HG03066 (cell line): ENCODE data around the gene TSHZ2.
"Not testable (repeated sequence)": the region's sequence is repeated elsewhere in the genome, so short reads cannot be mapped to it uniquely, and the experiment has no call there.

ENCODE experiments used
- ATAC-seq: cut with Tn5 transposase; IDR thresholded peaks from one replicate; pipeline ENCODE4 v1.9.1; 2021; ENCODE audit warnings: low read depth; ENCODE audit not compliant: unreplicated experiment

Gene TSHZ2

DNA sequence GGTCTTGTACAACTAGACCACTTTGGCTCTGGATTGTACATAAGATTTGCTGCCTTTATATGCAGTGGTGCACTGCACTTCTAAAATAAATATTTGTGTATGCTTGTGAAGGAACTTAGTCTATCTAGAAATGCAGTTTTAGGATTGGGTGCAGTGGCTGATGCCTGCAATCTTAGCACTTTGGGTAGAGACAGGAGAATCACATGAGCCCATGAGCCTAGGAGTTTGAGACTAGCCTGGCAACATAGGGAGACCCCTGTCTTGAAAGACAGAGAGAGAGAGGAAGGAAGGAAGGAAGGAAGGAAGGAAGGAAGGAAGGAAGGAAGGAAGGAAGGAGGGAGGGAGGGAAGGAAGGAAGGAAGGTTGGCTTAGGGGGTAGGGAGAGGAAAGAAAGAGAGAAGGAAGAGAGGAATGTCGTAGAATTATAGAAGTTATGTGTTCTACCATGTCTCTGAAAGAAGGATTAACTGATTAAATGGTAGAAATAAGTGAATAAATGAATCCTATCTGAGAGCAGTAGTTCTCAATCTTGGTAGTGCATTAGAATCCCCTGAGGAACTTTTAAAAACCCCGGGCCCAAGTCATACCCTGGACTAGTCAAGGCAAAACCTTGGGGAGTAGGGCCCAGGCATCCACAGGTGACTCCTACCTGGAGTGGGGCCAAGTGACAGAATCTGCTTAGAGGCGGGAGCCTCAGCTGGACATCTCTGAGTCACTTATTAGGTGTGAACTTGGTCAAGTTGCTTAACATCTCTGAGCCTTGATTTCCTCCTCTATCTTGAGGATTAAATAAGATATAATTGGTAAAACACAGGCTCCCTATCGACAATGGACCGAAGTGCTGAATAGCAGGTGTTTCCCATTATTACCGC is 491.2 kb downstream of the TSHZ2 start:
- ATAC-seq, result no peak

DNA sequence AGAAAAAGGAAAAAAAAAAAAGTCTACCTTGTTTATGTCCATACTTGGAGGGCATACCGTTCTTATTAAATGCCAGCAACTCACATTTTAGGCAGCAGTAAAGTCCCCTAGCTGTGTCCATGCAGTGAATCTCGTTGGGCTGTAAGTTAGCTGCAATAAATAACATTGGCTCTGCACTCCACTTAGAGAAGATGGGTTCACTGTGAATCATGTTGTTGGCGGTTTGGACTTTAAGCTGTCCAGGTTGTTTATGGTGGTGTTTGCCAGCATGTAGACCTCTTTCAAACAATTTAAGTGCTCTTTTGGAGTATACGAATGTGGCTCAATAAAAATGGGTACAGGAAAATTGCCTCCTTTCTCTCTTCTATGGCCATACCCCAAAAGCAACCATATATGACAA is 494.1 kb downstream of the TSHZ2 start:
- ATAC-seq, result no peak

GRCh38 chr20:53468587-53468986 is 496.4 kb downstream of the TSHZ2 start:
- ATAC-seq, result no peak

GRCh38 chr20:53472859-53473258 is 500.7 kb downstream of the TSHZ2 start:
- not testable (repeated sequence) for ATAC-seq

- ATAC-seq, result no peak
These were observed 508.8 kb downstream of the TSHZ2 start for GRCh38 chr20:53480913-53481312.

DNA sequence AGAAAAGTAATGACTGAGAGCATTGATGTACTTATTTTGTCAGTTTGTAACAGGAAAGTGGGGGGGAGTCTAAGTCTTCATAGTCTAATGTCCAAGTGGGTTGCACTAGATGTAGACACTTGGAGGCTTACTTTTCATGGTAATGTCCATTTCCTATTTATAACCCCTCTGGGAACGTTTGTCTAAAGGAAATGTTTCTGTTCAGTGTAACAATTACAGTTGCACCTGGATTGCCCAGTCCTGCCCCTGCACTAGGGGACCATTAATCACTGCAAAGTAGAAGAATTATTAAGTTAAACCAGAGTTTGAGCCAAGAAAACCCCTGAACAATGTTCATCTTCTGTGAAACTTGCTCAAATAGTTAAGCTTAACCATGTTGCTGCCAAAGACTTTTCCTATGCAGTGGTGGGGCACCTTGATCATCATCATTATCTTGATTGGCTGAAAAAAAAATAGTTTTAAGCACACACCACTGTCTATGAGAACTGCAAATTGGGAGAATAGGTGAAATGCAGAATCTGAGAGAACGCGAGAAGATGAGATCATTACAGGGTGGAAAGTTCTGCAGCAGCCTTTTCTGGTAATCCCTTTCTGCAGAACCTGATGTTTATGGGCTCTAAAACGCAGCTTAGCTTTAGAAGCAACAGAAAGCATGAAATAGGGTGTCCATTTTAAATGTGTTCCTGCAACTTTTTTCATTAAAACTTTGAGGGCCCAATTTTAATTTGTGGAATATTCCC is 515.5 kb downstream of the TSHZ2 start:
- no peak for ATAC-seq

DNA sequence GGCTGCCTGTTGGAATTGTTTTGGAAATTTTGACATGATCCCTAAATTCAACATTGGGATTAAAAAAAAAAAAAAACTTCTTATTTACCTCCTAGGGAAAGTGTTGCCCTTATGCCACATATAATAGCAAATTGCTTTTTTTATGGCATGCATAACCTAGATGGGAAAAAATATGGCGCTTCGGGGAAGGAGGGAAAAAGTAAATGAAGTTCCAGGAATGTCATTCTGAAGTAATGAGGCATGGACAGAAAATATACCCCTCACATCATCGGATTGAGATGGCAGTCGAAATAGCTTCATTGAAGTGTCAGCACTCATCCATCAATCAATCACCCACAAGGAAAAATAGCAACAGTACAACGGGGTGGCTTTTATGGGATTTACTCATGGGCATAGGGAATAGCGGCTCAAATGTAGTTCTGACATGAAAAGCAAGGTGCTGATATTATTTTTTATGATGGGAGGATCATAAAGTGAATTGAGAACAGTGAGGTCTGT is 516.7 kb downstream of the TSHZ2 start:
- ATAC-seq, result no peak

DNA sequence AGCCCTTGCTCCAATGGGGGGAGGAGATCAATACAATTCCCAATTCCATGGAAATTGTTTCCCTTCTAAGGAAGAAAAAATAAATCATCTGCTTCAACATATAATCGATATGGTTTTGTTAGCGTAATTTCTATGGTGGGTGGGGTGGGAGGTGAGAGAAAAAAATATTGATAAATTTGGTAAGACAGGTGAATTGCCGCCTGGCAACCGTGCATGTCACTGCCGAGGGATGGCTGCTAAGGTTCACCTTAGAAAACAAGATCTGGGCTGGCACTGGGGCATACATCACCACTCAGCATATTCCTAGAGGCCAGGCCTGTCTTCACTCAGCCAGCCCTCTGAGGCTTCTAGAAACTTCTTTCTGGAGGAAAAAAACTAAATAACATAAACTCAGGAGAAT is 517.4 kb downstream of the TSHZ2 start:
- ATAC-seq, result no peak

- no peak for ATAC-seq
These were observed 518.5 kb downstream of the TSHZ2 start for GRCh38 chr20:53490620-53491019.

GRCh38 chr20:53491462-53491861 is 519.3 kb downstream of the TSHZ2 start:
- ATAC-seq, result no peak

GRCh38 chr20:53492212-53492611 is 520.1 kb downstream of the TSHZ2 start:
- ATAC-seq, result no peak

DNA sequence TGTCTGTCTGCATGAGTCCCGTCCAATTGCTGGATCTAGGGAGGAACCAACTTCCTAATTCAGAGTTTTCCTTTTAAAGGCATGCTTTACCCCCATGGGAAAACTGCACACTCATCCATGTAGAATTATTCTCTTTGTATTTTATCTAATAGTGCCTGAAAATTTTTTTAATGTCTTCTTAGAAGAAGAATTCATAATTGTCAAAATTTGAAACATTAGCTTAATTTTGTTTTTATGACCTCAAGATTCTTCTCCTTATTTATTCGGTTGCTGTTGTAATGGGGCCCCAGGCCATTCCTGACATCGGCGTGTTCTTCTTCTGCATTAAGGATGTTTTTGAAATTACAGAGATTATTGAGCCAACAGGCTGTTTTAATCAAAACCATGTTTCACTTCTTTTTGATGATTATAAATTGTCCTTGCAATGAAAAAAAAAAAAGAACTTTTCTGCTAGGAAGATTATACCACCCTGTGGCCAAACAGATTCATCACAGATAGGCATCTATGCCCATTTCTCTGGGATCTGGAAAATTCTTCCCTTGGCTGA is 521.2 kb downstream of the TSHZ2 start:
- ATAC-seq, result no peak

DNA sequence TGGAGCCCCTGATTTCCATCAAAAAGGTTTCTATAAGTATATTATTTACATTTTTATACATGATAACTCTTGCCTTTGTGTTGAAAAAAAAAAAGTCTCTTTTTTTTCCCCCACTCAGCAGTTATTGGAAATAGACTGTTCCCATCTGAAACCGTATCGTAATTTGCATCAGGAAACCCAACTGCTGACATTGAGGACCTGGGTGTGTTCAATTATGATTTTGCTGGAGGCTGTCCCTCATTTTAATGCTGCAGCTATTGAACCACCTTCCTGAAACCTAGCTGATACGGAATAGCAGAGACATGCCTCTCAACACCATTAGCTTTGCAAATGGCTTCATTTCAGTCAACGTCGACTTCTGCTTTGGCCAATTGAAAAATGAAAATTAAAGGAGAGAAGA is 522.6 kb downstream of the TSHZ2 start:
- ATAC-seq, result no peak

GRCh38 chr20:53495398-53496092 is 523.4 kb downstream of the TSHZ2 start:
- ATAC-seq, result no peak

DNA sequence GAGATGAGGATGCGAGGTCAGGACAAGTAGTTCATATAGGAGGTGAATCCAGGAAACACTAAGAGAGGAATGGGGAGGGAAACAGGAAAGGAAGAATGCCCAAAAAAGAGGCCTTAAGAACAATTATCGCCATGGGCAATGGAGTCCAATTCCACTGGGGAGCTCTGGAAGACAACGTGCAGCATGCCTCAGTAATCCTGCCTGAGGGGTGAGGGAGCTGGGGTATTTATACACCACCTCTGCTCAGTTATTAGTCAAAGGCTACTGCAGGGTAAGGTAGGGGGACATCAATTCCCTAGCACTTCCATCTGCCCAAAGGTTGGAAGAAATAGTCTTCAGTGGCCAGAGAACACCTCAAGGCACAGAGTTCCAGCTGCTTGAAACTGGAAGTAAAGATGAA is 525.1 kb downstream of the TSHZ2 start:
- ATAC-seq, result no peak

- no peak for ATAC-seq
These were observed 526.2 kb downstream of the TSHZ2 start for GRCh38 chr20:53498341-53498740.

DNA sequence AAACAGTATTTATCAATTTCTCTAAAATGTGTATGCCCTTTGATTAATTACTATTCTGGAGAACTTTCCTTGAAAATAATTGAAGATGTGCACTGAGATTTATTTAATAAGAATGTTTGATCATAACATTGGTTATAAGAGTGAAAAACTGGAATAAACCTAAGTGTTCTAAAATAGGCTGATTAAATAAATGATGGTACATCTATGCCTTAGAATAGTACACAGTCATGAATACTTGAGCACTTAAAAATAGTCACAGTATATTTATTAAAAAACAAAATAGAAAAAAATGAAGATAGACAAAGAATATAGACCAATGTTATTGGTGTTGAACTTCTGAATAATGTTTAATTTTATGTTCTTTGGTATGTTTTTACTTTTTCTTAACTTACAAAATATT is 528.5 kb downstream of the TSHZ2 start:
- no peak for ATAC-seq

- no peak for ATAC-seq
These were observed 530.7 kb downstream of the TSHZ2 start for GRCh38 chr20:53502820-53503219.

DNA sequence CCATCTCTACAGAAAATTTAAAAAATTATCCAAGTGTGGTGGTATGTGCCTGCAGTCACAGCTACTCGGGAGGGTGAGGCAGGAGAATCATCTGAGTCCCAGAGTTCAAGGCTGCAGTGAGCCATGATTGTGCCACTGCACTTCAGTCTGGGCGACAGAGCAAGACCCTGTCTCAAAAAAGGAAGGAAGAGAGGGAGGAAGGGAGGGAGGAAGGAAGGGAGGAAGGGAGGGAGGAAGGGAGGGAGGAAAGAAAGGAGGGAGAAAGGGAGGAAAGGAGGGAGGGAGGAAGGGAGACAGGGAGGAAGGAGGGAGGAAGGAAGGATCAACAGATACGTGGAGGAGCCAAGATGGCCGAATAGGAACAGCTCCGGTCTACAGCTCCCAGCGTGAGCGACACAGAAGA is 531.4 kb downstream of the TSHZ2 start:
- ATAC-seq, result no peak

DNA sequence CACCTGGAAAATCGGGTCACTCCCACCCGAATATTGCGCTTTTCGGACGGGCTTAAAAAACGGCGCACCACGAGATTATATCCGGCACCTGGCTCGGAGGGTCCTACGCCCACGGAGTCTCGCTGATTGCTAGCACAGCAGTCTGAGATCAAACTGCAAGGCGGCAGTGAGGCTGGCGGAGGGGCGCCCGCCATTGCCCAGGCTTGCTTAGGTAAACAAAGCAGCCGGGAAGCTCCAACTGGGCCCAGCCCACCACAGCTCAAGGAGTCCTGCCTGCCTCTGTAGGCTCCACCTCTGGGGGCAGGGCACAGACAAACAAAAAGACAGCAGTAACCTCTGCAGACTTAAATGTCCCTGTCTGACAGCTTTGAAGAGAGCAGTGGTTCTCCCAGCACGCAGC is 531.9 kb downstream of the TSHZ2 start:
- not testable (repeated sequence) for ATAC-seq

- no peak for ATAC-seq
These were observed 538.1 kb downstream of the TSHZ2 start for GRCh38 chr20:53510262-53510661.
